GM12801 (cell line): Measurements from ENCODE around the gene TRIM28.

Experiments
- TF ChIP-seq, protein P1 (sequence below): IDR thresholded peaks from one replicate; pipeline ENCODE4 v1.5.1; 2011; ENCODE audit warnings: control low read depth; ENCODE audit not compliant: insufficient read length; ENCODE audit errors: extremely low read depth

TRIM28 gene

DNA sequence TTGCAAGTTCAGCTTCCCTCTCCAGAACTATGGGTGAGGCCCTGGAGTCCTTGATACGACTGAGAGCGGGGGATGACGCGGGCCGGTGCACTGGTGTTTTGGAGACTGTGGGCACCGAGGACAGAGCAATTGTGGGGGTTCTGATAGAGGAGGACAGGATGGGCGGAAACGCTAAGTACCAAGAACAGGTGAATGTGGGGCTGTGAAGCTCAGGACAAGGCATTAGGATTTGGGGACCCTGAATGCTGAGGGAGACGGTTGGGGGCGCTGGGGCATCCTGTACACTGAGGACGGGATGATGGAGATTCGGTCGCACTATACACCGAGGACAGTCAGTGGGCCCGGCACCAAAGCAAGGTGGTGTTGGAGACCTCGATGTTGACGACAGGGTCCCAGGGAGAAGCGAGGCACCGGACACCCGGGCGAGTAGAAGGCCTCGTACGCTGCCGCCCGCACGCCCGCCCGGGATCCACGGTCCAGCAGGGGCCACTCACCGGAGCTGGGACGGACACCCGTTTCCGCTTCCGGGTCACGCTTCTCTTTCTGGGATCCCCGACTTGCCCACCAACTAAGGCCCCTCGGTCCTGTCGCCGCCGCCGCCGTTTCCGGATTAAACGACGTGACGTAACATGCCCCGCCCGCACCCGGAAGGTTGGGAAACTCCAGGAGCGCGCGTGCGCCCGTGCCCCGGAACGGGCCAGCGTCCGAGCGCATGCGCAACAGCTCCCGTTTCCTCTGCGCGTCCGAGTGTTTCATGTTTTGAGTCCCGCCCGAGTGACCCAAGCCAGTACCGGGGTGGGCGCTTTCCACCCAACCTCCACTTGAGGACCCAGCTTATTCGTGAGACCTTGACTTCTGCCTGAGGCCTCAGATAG lies 10.9 kb downstream of the TRIM28 start, which contains the start of gene CHMP2A:
Gene CHMP2A, minus strand, starts transcription at position 612 of the 875 bp plus-strand sequence. CDS start 893 bp downstream, outside the sequence.
- TF ChIP-seq, protein P1, sequence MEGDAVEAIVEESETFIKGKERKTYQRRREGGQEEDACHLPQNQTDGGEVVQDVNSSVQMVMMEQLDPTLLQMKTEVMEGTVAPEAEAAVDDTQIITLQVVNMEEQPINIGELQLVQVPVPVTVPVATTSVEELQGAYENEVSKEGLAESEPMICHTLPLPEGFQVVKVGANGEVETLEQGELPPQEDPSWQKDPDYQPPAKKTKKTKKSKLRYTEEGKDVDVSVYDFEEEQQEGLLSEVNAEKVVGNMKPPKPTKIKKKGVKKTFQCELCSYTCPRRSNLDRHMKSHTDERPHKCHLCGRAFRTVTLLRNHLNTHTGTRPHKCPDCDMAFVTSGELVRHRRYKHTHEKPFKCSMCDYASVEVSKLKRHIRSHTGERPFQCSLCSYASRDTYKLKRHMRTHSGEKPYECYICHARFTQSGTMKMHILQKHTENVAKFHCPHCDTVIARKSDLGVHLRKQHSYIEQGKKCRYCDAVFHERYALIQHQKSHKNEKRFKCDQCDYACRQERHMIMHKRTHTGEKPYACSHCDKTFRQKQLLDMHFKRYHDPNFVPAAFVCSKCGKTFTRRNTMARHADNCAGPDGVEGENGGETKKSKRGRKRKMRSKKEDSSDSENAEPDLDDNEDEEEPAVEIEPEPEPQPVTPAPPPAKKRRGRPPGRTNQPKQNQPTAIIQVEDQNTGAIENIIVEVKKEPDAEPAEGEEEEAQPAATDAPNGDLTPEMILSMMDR: no peak

DNA sequence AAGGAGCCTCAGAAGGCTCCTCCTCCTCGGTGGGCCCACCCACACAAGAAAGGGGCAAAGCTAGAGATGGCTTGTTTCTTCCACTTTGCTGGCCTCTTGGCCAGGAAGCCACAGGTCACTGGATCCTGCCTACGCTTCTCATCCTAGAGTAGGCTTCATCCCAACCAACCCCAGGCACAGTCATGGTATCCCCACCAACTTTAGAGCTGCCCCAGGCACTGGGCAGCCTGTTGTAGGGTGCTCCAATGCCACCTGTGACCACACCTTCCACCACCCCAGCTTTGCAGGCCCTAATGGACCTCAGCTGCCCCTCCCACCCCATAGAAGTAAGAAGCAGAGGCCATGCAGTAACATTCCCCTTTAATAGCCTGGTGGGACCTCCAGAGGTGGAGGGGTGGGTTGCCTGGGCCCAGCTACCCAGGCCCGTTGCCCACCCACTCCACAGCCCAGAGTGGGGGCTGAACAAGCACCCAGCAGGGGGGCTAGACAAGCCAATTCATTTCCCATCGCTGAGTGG lies 11.6 kb downstream of the TRIM28 start:
- TF ChIP-seq, protein P1: no peak

DNA sequence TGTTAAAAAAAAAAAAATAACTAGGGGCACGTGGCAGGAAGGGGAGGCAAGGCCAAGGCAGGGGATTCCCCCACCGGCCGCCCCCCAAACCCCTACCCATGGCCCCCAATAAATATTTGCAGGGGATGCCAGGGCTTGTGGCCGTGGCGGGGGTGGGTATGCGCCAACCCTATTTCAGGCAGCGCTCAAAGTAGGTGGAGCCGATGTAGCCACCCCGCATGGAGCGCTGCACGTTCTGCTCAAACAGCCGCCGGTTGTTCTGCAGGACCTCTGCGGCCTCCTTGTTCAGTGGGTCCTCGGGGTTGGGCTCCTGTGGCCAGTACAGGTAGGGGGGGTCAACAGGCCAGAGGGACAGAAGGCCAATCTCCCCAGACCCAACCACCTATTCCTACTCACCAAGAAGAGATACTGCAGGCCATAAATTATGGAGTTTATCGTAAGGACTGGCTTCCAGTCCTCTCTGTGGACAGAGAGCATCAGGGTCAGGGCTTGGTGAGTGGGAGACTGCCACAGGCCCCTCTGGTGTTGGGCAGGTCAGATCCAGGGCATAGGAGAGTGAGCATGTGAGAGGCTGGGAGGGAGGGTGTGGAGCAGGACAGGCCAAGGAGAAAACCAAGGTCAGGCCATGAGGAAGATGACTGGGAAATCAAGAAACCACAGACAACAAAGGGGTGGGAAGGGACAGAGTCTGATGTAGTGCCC lies 12.2 kb downstream of the TRIM28 start:
- TF ChIP-seq, protein P1: no peak

DNA sequence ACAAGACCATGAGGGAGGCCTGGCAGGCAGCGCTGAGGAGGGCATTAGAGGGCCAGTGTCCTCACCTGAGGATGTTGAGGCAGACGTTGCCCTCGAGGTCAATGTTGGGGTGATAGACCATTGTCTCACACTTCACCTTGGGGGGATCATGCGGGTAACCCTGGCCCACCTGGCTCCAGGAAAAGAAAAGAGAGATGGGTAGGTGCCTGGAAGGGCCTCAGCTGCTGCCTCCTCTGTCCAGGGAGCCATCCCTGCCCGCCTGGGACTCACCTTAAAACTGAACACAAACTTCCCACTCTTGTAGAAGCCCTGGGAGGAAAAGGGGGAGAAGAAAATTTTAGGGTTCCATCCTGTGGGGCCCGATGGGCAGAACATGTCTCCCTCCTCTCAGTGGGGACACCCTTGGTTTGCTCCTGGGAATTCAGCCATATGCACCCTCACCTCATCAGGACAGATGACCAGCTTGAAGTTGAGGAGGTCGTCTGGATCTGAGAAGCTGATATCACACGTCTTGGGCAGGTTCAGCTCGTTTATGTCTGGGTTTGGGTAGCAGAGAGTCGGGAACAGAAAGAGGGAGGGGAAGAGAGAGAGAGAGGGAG lies 12.9 kb downstream of the TRIM28 start:
- TF ChIP-seq, protein P1: no peak

DNA sequence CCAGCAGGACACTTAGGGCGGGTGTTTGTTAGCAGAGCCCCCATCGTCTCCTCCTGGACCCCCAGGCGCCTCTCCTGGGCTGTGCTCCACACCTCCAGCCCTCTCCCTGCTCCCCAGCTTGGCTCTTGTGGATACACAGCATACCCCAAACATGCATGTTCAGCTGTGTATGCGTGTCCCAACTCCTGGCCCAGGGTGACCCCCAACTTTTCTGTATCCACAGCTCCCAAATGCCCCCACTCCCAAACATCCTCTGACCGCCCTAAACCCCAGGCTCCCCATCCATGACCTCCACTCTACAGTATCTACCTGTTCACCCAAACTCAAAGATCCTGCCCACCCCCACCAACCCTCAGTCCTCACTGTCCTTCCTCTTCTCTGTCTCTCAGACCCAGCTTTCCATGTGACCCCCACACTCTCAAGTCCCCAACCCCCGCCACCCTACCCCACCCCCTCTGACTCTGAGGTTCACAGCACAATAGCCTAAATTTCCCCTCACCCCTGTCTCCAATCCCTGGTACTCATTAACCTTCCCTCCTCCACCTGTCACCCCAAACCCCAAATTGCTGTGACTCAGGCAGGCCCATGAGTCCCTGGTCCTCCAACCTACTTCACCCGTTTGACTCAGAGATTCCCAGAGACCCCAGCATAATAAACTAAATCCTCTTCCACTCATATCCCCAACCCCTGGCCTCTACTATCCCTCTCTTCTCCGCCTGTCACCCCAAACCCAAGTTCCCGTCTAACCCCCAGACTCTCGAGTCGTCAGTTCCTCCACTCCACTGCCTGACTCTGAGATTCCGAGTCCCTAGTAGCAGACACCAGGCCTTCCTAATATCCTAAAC lies 13.6 kb downstream of the TRIM28 start:
- TF ChIP-seq, protein P1: no peak

DNA sequence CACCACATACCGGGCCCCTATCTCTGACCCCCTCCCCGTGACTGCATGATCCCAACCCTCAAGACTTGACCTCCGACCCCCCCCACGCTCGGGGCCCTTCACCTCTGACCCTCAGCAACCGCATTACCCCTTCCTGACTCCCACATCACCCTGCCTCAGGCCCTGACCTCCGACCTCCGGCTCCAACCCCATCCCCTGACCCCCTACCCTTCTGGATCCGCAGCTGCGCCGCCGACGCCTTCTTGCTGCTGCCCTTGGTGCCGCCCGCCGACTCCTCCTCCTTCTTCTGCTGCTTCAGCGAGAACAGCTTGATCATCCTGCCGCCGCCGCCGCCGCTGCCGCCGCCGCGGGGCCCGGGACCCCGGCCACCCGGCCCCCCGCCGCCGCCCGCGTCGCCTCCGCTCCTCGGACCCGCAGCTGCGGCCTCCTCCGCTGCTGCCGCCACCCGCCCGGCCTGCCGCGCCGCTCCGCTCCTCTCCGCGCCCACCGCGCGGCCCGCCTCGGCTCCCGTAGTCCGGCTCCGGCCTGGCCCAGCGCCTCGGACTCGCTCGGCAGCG lies 14.3 kb downstream of the TRIM28 start, which contains the start of gene UBE2M:
Gene UBE2M, minus strand, starts transcription at position 546 of the 557 bp plus-strand sequence. Its CDS starts 230 bp downstream, at position 316.
- TF ChIP-seq, protein P1: no peak
